Prostate gland (tissue), 2 donors: ENCODE measurements around the gene TCEANC. TPM values are rescaled to one million over a fixed set of nuclear protein-coding genes. Genes with fewer than 3 reads are reported as not detected.

Source experiments
- DNase-seq: peaks from one replicate; pipeline ENCODE4 v3.0.0-alpha.2; 2019; ENCODE audit warnings: low spot score
- H3K27ac ChIP-seq, 2 donors: fragments of 200-600 bp; sonication (generic); 2 replicates each; pipeline ENCODE4 v1.5.1; 2017 to 2019
- H3K27me3 ChIP-seq: fragments of 200-600 bp; sonication (generic); replicated peaks from 2 replicates; pipeline ENCODE4 v1.5.1; 2019; ENCODE audit not compliant: insufficient read depth
- H3K36me3 ChIP-seq, 2 donors: fragments of 200-600 bp; sonication (generic); 1 replicate in 1 of 2; 2 replicates in 1 of 2; pipeline versions ENCODE4 v1.5.1 to v1.8.1; 2017 to 2019
- H3K4me1 ChIP-seq: fragments of 200-600 bp; sonication (generic); replicated peaks from 2 replicates; pipeline ENCODE4 v1.5.1; 2019
- H3K4me3 ChIP-seq, 2 donors: fragments of 200-600 bp; sonication (generic); 2 replicates each; pipeline ENCODE4 v1.5.1; 2017 to 2019
- H3K9me3 ChIP-seq: fragments of 200-600 bp; sonication (generic); 2 replicates; pipeline ENCODE4 v1.5.1; 2017
- POLR2A ChIP-seq: fragments of 450-650 bp; IDR thresholded peaks from one replicate; pipeline ENCODE4 v1.6.1; 2016; ENCODE audit warnings: antibody characterized with exemption, mild to moderate bottlenecking
- POLR2AphosphoS5 ChIP-seq: sonication (generic); formaldehyde crosslinking; IDR thresholded peaks from one replicate; pipeline ENCODE4 v1.6.1; 2017; ENCODE audit warnings: antibody characterized with exemption
- WGBS: methylation state at CpG from one replicate; pipeline ENCODE4 v1.1.5; 2018; 5-methylcytosine and 5-hydroxymethylcytosine counted together
- intact Hi-C: fragments of 100-400 bp; cut with DNase I; formaldehyde crosslinking; loops from one replicate; pipeline ENCODE4 v1.14.2; 2022
- total RNA-seq, 2 donors: library from RNA; depleted of rRNA; stranded (reverse); fragments of >200 nt; gene quantifications; one replicate each; pipeline ENCODE4 v1.1.0, GENCODE V29; 2016
- TF ChIP-seq, protein P1 (sequence below), 4 experiments: fragments of 200-600 bp in 2 of 4; fragments of 450-650 bp in 2 of 4; sonication (generic) in 2 of 4; IDR thresholded peaks; 1 replicate in 3 of 4; 2 replicates in 1 of 4; pipeline ENCODE4 v1.5.1; 2016 to 2019; ENCODE audit warnings: antibody characterized with exemption in 4 of 4, mild to moderate bottlenecking in 2 of 4, moderate library complexity in 2 of 4

TCEANC gene
- total RNA-seq, 2 donors from 2014 or later: 3.1 to 4.9 TPM

DNA sequence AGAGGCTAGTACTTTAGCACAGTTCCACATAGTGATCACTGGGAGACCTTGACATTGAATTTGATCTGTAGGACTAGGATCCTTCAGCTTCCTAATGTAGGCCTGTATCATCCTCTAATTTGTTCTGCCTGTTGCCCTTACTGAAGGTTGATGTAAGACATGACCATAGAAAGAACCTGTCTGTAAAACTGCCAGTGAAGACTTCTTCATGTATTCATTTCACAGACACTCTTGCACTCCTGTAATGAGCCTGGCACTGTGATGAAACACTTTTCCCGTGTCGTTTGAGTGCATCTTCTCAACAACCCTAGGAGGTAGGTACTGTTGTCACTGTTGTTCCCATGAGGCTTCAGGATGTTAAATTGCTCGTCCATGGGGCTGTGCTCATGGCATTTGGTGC lies 50.6 kb downstream of the TCEANC start:
- DNase-seq: no peak
- H3K9me3 ChIP-seq: no peaks in the 10 kb centered on the region
- intact Hi-C loops: no loop called here
- no peak overlapping the region for H3K27ac ChIP-seq
- no peaks in the 10 kb centered on the region for H3K36me3 ChIP-seq
- WGBS: 76% methylated on average over 3 of the region's 3 CpGs
- no peaks in the 10 kb centered on the region for H3K27me3 ChIP-seq
- H3K4me3 ChIP-seq: no peak overlapping the region
- H3K4me1 ChIP-seq: no peaks in the 10 kb centered on the region
- no peak for TF ChIP-seq POLR2A
- no peak for TF ChIP-seq POLR2AphosphoS5
- TF ChIP-seq, protein P1, sequence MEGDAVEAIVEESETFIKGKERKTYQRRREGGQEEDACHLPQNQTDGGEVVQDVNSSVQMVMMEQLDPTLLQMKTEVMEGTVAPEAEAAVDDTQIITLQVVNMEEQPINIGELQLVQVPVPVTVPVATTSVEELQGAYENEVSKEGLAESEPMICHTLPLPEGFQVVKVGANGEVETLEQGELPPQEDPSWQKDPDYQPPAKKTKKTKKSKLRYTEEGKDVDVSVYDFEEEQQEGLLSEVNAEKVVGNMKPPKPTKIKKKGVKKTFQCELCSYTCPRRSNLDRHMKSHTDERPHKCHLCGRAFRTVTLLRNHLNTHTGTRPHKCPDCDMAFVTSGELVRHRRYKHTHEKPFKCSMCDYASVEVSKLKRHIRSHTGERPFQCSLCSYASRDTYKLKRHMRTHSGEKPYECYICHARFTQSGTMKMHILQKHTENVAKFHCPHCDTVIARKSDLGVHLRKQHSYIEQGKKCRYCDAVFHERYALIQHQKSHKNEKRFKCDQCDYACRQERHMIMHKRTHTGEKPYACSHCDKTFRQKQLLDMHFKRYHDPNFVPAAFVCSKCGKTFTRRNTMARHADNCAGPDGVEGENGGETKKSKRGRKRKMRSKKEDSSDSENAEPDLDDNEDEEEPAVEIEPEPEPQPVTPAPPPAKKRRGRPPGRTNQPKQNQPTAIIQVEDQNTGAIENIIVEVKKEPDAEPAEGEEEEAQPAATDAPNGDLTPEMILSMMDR (IDR thresholded peaks at IDR 0.05): no peak

DNA sequence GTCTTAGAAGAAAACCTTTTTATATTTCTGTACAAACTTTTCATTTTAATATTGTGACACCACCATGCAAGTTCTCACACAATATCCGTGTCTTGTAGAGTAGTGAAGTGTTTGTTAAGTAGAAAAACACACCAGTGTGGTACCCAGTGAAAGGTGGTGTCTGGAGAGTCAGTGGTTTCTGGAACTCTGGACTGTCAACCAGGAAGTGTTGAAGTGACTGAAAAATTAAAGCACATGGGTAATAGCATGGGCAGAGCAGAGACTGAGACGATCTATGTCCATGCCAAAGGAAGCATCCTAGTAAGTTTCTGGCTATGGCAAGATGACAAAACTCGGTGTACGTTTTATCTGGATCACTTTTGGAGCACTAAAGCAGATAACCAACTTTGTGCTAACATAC lies 58.2 kb downstream of the TCEANC start:
- H3K36me3 ChIP-seq: no peaks in the 10 kb centered on the region
- intact Hi-C loops: no loop called here
- no peak for DNase-seq
- H3K27ac ChIP-seq: no peak overlapping the region
- no peaks in the 10 kb centered on the region for H3K4me1 ChIP-seq
- no peaks in the 10 kb centered on the region for H3K9me3 ChIP-seq
- TF ChIP-seq, protein P1 (IDR thresholded peaks at IDR 0.05): no peak
- no peak for TF ChIP-seq POLR2A
- no peak for TF ChIP-seq POLR2AphosphoS5
- H3K27me3 ChIP-seq: no peaks in the 10 kb centered on the region
- H3K4me3 ChIP-seq: no peak overlapping the region
- 66% methylated on average over 4 of the region's 4 CpGs for WGBS

Other genes with a start within 250 kb of the TCEANC start
- under 1 TPM in 1 of 2 donors, not detected in 1; 0.23 TPM for gene EGFL6, start 83.5 kb upstream of the TCEANC start, total RNA-seq
- 10 to 100 TPM; 27.3 to 37.7 TPM for gene RAB9A, start 36.0 kb downstream of the TCEANC start, total RNA-seq
- gene TRAPPC2, start 81.5 kb downstream of the TCEANC start, total RNA-seq: 10 to 100 TPM; 15.6 to 20.2 TPM
- gene OFD1, start 81.6 kb downstream of the TCEANC start, total RNA-seq: 10 to 100 TPM; 23.6 to 36.2 TPM
- 10 to 100 TPM; 10.1 to 12.3 TPM for gene GPM6B, start 164.0 kb downstream of the TCEANC start, total RNA-seq